GM18526 (cell line): ENCODE data around the gene HEATR3.

Experiments
- POLR2A ChIP-seq: IDR thresholded peaks from 3 replicates; pipeline ENCODE4 v1.6.1; 2011; ENCODE audit not compliant: insufficient read length; ENCODE audit errors: extremely low read depth

Gene HEATR3

GRCh38 chr16:50152351-50152806 lies 86.6 kb downstream of the HEATR3 start:
- TF ChIP-seq POLR2A, result no peak

DNA sequence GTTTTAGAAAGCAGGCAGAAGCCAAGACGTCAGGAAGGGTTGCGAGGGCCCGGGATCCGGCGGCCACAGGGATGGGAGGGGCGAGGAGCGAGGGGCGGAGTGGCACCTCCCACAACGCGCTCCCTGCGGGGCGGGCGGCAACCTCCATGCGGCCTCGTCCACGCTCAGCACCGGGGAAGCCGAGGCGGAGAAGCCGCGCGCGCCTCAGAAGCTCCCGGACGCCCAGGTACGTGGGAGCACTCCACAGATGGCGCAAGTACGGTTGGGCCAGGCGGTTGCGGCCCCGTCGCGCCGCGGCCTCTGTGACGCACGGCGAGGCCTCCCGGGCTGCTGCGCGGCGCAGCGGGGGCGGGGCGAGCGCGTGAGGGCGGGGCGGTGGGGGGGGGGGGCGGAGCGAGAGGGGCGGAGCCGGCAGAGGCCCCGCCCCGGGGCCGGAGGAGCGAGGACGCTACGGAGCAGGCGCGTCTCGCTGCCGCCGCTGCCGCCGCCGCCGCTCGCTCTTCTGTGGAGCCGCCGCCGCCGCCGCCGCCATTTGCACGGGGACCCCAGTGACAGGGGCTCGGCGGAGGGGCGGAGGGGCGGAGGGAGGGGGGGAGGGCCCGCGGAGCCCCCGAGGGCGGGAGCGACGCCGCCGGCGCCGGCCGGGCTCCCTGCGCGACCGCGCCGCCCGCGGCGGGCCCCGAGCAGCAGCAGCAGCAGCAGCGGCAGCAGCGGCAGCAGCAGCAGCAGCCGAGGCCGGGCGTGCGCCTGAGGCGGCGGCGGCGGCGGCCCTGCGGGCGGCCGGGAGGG lies 87.2 kb downstream of the HEATR3 start, which contains the start of gene TENT4B:
TENT4B (plus strand) TSS at position 500 of the 789 bp plus-strand sequence. CDS start 316 bp downstream, outside the sequence.
- TF ChIP-seq POLR2A, result peak; percentile 86

GRCh38 chr16:50153596-50154419 lies 88.0 kb downstream of the HEATR3 start:
- no peak for TF ChIP-seq POLR2A

- TF ChIP-seq POLR2A, result no peak
Observed at GRCh38 chr16:50154420-50154950, 88.7 kb downstream of the HEATR3 start.

- no peak for TF ChIP-seq POLR2A
Observed at GRCh38 chr16:50155925-50156324, 90.2 kb downstream of the HEATR3 start.
